Stomach (tissue), 9 donors: ENCODE results near the gene CUX1. TPM values are rescaled to one million over a fixed set of nuclear protein-coding genes. Genes with fewer than 3 reads are reported as not detected.

Source experiments
- DNase-seq, 2 donors: peaks; one replicate each; pipeline versions ENCODE4 v3.0.0 to v3.0.0-alpha.2; 2013 to 2019
- H3K27ac ChIP-seq, 5 donors: fragments of 200-600 bp in 4 of 5; sonication (generic) in 4 of 5; one replicate each; pipeline ENCODE4 v1.5.1; 2013 to 2019; ENCODE audit warnings: mild to moderate bottlenecking in 1 of 5, moderate library complexity in 1 of 5
- H3K27me3 ChIP-seq, 3 donors: fragments of 200-600 bp; sonication (generic); one replicate each; pipeline ENCODE4 v1.5.1; 2017 to 2019; ENCODE audit warnings: mixed run types in 1 of 3
- H3K36me3 ChIP-seq, 4 donors: fragments of 200-600 bp; sonication (generic); 1 replicate in 3 of 4; 2 replicates in 1 of 4; pipeline ENCODE4 v1.5.1; 2016 to 2019
- H3K4me1 ChIP-seq, 4 donors: fragments of 200-600 bp; sonication (generic); one replicate each; pipeline ENCODE4 v1.5.1; 2016 to 2019
- H3K4me3 ChIP-seq, 4 donors: fragments of 200-600 bp; sonication (generic) in 3 of 4; one replicate each; pipeline ENCODE4 v1.5.1; 2016 to 2019; ENCODE audit warnings: mild to moderate bottlenecking in 1 of 4
- H3K9me3 ChIP-seq, 4 donors: fragments of 200-600 bp; sonication (generic); one replicate each; pipeline ENCODE4 v1.5.1; 2016 to 2019
- CTCF ChIP-seq, 7 experiments: fragments of 450-650 bp in 4 of 7; fragments of 200-600 bp in 3 of 7; sonication (generic) in 3 of 7; IDR thresholded peaks; one replicate each; pipeline ENCODE4 v1.5.1; 2016 to 2019; ENCODE audit warnings: antibody characterized with exemption in 7 of 7, control low read depth in 2 of 7, mild to moderate bottlenecking in 1 of 7
- EP300 ChIP-seq: sonication (generic); formaldehyde crosslinking; IDR thresholded peaks from one replicate; pipeline ENCODE4 v1.6.1; 2017; ENCODE audit warnings: antibody characterized with exemption
- POLR2A ChIP-seq, 4 donors: fragments of 450-650 bp; IDR thresholded peaks; one replicate each; pipeline ENCODE4 v1.6.1; 2016; ENCODE audit warnings: antibody characterized with exemption in 4 of 4, control low read depth in 2 of 4, mild to moderate bottlenecking in 1 of 4, moderate library complexity in 1 of 4
- POLR2AphosphoS5 ChIP-seq, 3 donors: sonication (generic); formaldehyde crosslinking; IDR thresholded peaks; one replicate each; pipeline ENCODE4 v1.6.1; 2016; ENCODE audit warnings: antibody characterized with exemption in 3 of 3
- WGBS, 5 donors: extraction: QIAGEN DNeasy Blood & Tissue Kit in 3 of 5; methylation state at CpG; one replicate each; pipeline versions ENCODE4 v1.1.5 to v1.1.7; 2013 to 2018; 5-methylcytosine and 5-hydroxymethylcytosine counted together
- intact Hi-C: fragments of 100-400 bp; cut with DNase I; formaldehyde crosslinking; loops from one replicate; pipeline ENCODE4 v1.15.1; 2023; ENCODE audit warnings: low total_unique reads
- polyA plus RNA-seq, 3 donors: library from polyadenylated mRNA; stranded (reverse); fragments of 200-250 nt; gene quantifications; one replicate each; pipeline ENCODE4 v1.2.3, GENCODE V29; 2013
- total RNA-seq, 5 donors: library from RNA; depleted of rRNA; stranded (reverse); fragments of >200 nt; gene quantifications; one replicate each; pipeline versions ENCODE4 v1.1.0 to v1.2.3, GENCODE V29; 2014 to 2016
- donor health status: healthy with polysubstance abuse.
- donor health status: Bipolar disorder and iron deficiency.
- donor health status: healthy.

CUX1 gene
- total and polyA plus RNA-seq, 8 donors: 24.7 to 201 (median 54.7) TPM

DNA sequence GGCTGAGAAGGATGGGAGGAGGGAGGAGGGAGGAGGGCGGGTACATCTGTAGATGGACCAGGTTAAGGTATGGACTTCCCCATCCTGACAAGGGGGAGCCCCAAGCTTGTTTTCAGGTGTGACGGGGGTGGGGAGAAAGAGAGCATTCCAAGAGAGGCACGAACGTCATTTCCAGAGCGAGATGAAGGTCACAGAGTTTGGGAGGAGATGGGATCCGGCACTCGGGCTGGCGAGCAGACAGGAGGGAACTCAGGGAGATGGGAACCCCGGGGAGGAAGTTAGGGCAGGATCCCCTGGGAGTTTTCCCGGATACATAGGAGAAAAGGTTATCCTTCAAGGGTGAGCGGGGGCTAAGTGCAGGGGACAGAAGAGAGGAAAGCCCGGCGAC lies 118.8 kb downstream of the CUX1 start:
- no peak for DNase-seq
- Histone ChIP-seq H3K36me3 (no peaks in the 10 kb centered on the region), H3K27me3 (no peaks in the 10 kb centered on the region), H3K9me3 (no peaks in the 10 kb centered on the region), H3K4me1 (peaks cover 39 to 67% (median 50%) of the 10 kb centered on the region in 4 donors), H3K4me3 (peak overlapping the region; percentile 12 to 38 (median 32)), H3K27ac (peak overlapping the region; percentile 5 to 84 (median 78))
- TF ChIP-seq POLR2AphosphoS5 (IDR thresholded peaks at IDR 0.05) (no peak), CTCF (IDR thresholded peaks at IDR 0.05) (no peak), EP300 (no peak), POLR2A (IDR thresholded peaks at IDR 0.05) (no peak)
- WGBS, 5 donors: 33 to 46% (median 40%) methylated on average over 13 of the region's 13 CpGs
- intact Hi-C loops: loop anchor here (10.0 kb wide), 1 partner anchor 51 kb away; no protein-coding TSS in a partner anchor

DNA sequence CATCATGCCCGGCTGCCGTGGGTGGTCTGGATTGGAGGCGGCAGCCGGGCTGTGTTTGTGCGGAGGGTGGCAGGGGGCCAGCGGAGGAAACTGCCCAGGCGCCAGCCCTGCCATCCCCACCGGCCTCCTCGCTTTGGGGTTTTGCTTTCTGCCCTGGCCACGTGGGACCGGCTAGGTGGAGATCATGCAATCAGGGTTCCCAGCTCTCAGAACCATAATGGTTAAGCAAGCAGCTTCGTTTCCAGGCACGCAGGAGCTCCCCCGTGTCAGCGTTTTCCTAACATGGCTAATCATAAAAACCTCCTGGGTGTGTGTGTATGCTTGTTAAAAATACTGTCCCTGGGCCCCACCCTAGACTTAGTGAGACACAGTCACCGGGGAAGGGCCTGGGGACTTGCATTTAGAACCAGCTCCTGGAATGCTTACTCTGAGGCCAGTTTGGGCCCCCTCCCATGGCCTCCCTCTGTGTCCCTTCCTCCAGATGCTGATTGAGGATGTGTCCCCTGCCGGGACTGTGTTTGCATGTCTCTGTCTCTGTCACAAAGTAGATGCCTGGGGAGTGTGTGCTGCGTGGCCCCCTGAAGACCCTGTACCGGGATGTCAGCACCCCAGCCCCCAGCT lies 119.3 kb downstream of the CUX1 start:
- Histone ChIP-seq H3K4me3 (peak overlapping the region; percentile 12 to 38 (median 32)), H3K9me3 (no peaks in the 10 kb centered on the region), H3K27ac (peak overlapping the region; percentile 5 to 84 (median 78)), H3K4me1 (peaks cover 44 to 72% (median 55%) of the 10 kb centered on the region in 4 donors), H3K27me3 (no peaks in the 10 kb centered on the region), H3K36me3 (no peaks in the 10 kb centered on the region)
- peak; percentile 33 to 73 for DNase-seq
- whole genome bisulfite sequencing, 5 donors: 14 to 31% (median 26%) methylated on average over 14 to 19 of the region's 19 CpGs
- intact Hi-C loops: loop anchor here (10.0 kb wide), 1 partner anchor 52 kb away; no protein-coding TSS in a partner anchor
- TF ChIP-seq POLR2A (IDR thresholded peaks at IDR 0.05) (no peak), EP300 (no peak), POLR2AphosphoS5 (IDR thresholded peaks at IDR 0.05) (no peak), CTCF (IDR thresholded peaks at IDR 0.05) (no peak)

DNA sequence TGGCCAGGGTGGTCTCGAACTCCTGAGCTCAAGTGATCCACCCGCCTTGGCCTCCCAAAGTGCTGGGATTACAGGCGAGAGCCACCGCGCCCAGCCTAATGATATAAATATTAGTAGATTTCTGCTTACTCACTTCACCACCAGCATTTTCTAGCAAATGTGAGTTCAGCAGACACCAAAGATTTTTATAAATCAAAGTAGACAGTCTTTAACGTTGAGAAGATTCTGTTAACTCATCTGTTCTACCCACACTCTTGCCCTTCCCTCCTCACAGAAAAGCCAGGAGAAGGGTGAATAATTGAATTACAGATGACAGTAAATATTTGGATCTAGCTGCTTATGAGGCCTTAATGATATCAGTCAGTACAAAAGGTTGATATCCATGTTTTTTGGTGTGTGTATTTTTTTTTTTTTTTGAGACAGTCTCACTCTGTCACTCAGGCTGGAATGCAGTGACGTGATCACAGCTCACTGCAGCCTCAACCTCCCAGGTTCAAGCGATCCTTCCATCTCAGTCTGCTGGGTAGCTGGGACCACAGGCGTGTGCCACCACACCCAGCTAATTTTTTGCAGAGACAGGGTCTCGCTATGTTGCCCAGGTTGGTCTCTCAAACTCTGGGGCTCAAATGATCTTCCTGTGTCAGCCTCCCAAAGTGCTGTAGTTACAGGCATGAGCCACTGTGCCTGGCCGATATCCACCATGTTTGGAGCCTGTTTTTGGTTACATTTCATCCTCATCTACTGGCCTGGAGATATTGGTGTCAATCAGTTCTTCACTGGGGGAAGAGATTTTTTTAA lies 120.5 kb downstream of the CUX1 start:
- Histone ChIP-seq H3K36me3 (no peaks in the 10 kb centered on the region), H3K4me1 (peaks cover 56 to 78% (median 67%) of the 10 kb centered on the region in 4 donors), H3K27me3 (no peaks in the 10 kb centered on the region), H3K9me3 (no peaks in the 10 kb centered on the region), H3K4me3 (no peak overlapping the region), H3K27ac (peak overlapping the region in 2 of 5 donors; percentile 81 to 84)
- TF ChIP-seq POLR2AphosphoS5 (IDR thresholded peaks at IDR 0.05): no peak
- no peak for TF ChIP-seq POLR2A (IDR thresholded peaks at IDR 0.05)
- no peak for TF ChIP-seq EP300
- no peak for TF ChIP-seq CTCF (IDR thresholded peaks at IDR 0.05)
- 91 to 95% (median 92%) methylated on average over 11 of the region's 11 CpGs for WGBS, 5 donors
- DNase-seq: no peak
- intact Hi-C loops: loop anchor here (10.0 kb wide), 1 partner anchor 53 kb away; no protein-coding TSS in a partner anchor

DNA sequence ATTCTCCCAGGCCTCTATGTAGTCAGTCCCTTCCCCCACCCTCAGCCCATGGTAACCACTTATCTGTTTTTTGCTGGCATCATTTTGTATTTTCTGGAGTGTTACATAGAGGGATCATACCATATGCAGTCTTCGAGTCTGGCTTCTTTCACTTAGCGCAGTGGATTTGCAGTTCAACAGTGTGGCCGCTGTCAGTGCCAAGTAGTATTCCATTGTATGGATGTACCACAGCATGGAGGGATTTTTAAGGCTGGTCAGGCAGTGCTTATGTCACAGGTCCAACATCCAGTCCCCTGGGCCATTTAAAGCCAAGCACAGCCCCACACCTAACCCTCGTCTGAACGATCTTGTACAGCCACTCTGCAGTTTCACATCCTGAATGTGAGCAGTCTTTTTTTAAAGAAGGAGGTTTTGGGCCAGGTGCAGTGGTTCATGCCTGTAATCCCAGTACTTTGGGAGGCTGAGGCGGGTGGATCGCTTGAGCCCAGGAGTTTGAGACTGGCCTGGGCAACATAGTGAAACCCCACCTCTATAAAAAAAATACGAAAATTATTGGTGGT lies 121.8 kb downstream of the CUX1 start:
- Histone ChIP-seq H3K27ac (peak overlapping the region in 1 of 5 donors; percentile 3), H3K4me1 (peaks cover 56 to 82% (median 69%) of the 10 kb centered on the region in 4 donors), H3K27me3 (no peaks in the 10 kb centered on the region), H3K36me3 (no peaks in the 10 kb centered on the region), H3K9me3 (no peaks in the 10 kb centered on the region), H3K4me3 (no peak overlapping the region)
- WGBS, 5 donors: 91 to 95% (median 91%) methylated on average over 8 of the region's 8 CpGs
- no peak for DNase-seq
- intact Hi-C loops: loop anchor here (10.0 kb wide), 1 partner anchor 54 kb away; no protein-coding TSS in a partner anchor
- no peak for TF ChIP-seq EP300
- TF ChIP-seq POLR2AphosphoS5 (IDR thresholded peaks at IDR 0.05): no peak
- no peak for TF ChIP-seq POLR2A (IDR thresholded peaks at IDR 0.05)
- TF ChIP-seq CTCF (IDR thresholded peaks at IDR 0.05): no peak
